Endothelial cell of umbilical vein (primary cell): Measurements from ENCODE around the gene LGI4. TPM values are rescaled to one million over a fixed set of nuclear protein-coding genes. Genes with fewer than 3 reads are reported as not detected.

Source experiments
- BruUV-seq: library from RNA; stranded (reverse); fragments of 400-500 nt; replicated peaks from 2 replicates; lab custom pipeline; 2021; lab: Mats Ljungman, UMichigan
- CTCF ChIA-PET: fragments of 300-600, 350-600 bp; sonication (Branson Sonifier 250); formaldehyde crosslinking; loops from one replicate; lab custom pipeline; 2021; ENCODE audit warnings: antibody characterized with exemption, inconsistent platforms; lab: Charles Lee
- POLR2A ChIA-PET: fragments of 300-600, 350-600 bp; sonication (Branson Sonifier 250); formaldehyde crosslinking; loops from one replicate; lab custom pipeline; 2021; ENCODE audit warnings: antibody characterized with exemption, inconsistent platforms; lab: Charles Lee
- DNase-seq: peaks from one replicate; pipeline ENCODE4 v3.0.0-alpha.2; 2011; ENCODE audit warnings: low read depth, low spot score
- FAIRE-seq: peaks from 2 replicates; lab custom pipeline; 2011; peaks lifted over from hg19 to GRCh38; lab: Jason Lieb, UNC
- H2AFZ ChIP-seq: 2 replicates; pipeline ENCODE4 v1.6.0; 2012; ENCODE audit warnings: low read depth, low read length, control low read depth, inconsistent platforms
- H3K27ac ChIP-seq: 2 replicates; pipeline ENCODE4 v1.5.1; 2011; ENCODE audit warnings: low read depth, mild to moderate bottlenecking, control low read depth, low read length, moderate library complexity; ENCODE audit not compliant: insufficient read depth
- H3K27me3 ChIP-seq, 2 experiments: 2 replicates each; pipeline versions ENCODE4 v1.6.0 to v1.6.1; 2011; ENCODE audit warnings: low read length in 2 of 2, mixed read lengths in 1 of 2; ENCODE audit not compliant: control insufficient read depth in 2 of 2, insufficient read depth in 2 of 2
- H3K36me3 ChIP-seq, 2 experiments: 2 replicates in 1 of 2; 3 replicates in 1 of 2; pipeline ENCODE4 v1.5.1; 2011; ENCODE audit warnings: low read length in 2 of 2, mild to moderate bottlenecking in 1 of 2, moderate library complexity in 1 of 2; ENCODE audit not compliant: control insufficient read depth in 2 of 2, insufficient read depth in 2 of 2; ENCODE audit errors: extremely low read depth in 1 of 2
- H3K4me1 ChIP-seq: 3 replicates; pipeline ENCODE4 v1.5.1; 2011; ENCODE audit warnings: mild to moderate bottlenecking, low read length; ENCODE audit not compliant: control insufficient read depth, insufficient read depth; ENCODE audit errors: extremely low read depth
- H3K4me2 ChIP-seq: 2 replicates; pipeline ENCODE4 v1.6.1; 2011; ENCODE audit warnings: low read length, control low read depth, mixed read lengths; ENCODE audit not compliant: insufficient read depth
- H3K4me3 ChIP-seq, 3 experiments: fragments of 200-600 bp in 1 of 3; sonication (generic), shearing (Covaris generic) in 1 of 3; replicated peaks in 1 of 3; 2 replicates each; pipeline ENCODE4 v1.5.1; 2011 to 2016; ENCODE audit warnings: control low read depth in 3 of 3, low read length in 3 of 3, mild to moderate bottlenecking in 2 of 3, inconsistent platforms in 1 of 3, low read depth in 1 of 3, moderate library complexity in 1 of 3; ENCODE audit not compliant: insufficient read depth in 1 of 3
- H3K79me2 ChIP-seq: 2 replicates; pipeline ENCODE4 v1.6.0; 2012; ENCODE audit warnings: low read length, inconsistent platforms; ENCODE audit not compliant: control insufficient read depth, insufficient read depth
- H3K9ac ChIP-seq: replicated peaks from 2 replicates; pipeline ENCODE3; 2011; ENCODE audit warnings: low read length, control low read depth; ENCODE audit not compliant: insufficient read depth; ENCODE audit errors: extremely low read depth
- H3K9me1 ChIP-seq: replicated peaks from 3 replicates; pipeline ENCODE4 v1.6.0; 2011; ENCODE audit warnings: mild to moderate bottlenecking, low read length; ENCODE audit not compliant: control insufficient read depth, insufficient read depth; ENCODE audit errors: extremely low read depth
- H3K9me3 ChIP-seq: replicated peaks from 2 replicates; pipeline ENCODE4 v1.5.1; 2012; ENCODE audit warnings: low read length, inconsistent platforms; ENCODE audit not compliant: control insufficient read depth, insufficient read depth
- H4K20me1 ChIP-seq: replicated peaks from 2 replicates; pipeline ENCODE3; 2011; ENCODE audit warnings: mild to moderate bottlenecking, low read length; ENCODE audit not compliant: control insufficient read depth, insufficient read depth; ENCODE audit errors: extremely low read depth
- EZH2 ChIP-seq: IDR thresholded peaks from 2 replicates; pipeline ENCODE4 v1.6.1; 2012; ENCODE audit warnings: borderline replicate concordance, low read depth, mild to moderate bottlenecking, moderate library complexity, low read length, inconsistent platforms; ENCODE audit not compliant: severe bottlenecking
- FOS ChIP-seq: IDR thresholded peaks from 2 replicates; pipeline ENCODE4 v1.6.1; 2011; ENCODE audit warnings: mild to moderate bottlenecking, low read length, moderate library complexity, borderline replicate concordance; ENCODE audit not compliant: insufficient read depth
- GATA2 ChIP-seq: IDR thresholded peaks from 2 replicates; pipeline ENCODE4 v1.7.0; 2011; ENCODE audit warnings: low read depth, mild to moderate bottlenecking, moderate library complexity, mixed read lengths, low read length; ENCODE audit not compliant: insufficient read length, insufficient read depth
- JUN ChIP-seq: IDR thresholded peaks from 2 replicates; pipeline ENCODE4 v1.6.1; 2011; ENCODE audit warnings: borderline replicate concordance, low read depth; ENCODE audit not compliant: insufficient read length, insufficient read depth
- MYC ChIP-seq: IDR thresholded peaks from one replicate; pipeline ENCODE4 v1.6.1; 2011; ENCODE audit warnings: mild to moderate bottlenecking, low read depth, low read length
- POLR2A ChIP-seq: IDR thresholded peaks from 2 replicates; pipeline ENCODE4 v1.6.1; 2012; ENCODE audit warnings: low read depth, mild to moderate bottlenecking, control low read depth, low read length
- POLR2AphosphoS5 ChIP-seq: IDR thresholded peaks from 2 replicates; pipeline ENCODE4 v1.6.1; 2012; ENCODE audit warnings: low read depth, mild to moderate bottlenecking, control low read depth, low read length, moderate library complexity; ENCODE audit not compliant: insufficient read depth
- dilution Hi-C: fragments of 300-500 bp; cut with MboI; formaldehyde crosslinking; loops from one replicate; pipeline ENCODE4 v1.15.0; 2019; ENCODE audit warnings: low sequenced_read_pairs; ENCODE audit not compliant: extremely low pct_ligation_motif_present
- intact Hi-C: fragments of 100-400 bp; cut with micrococcal nuclease; formaldehyde crosslinking; loops from one replicate; pipeline ENCODE4 v1.10.0; 2022
- polyA plus RNA-seq, 4 experiments: library from polyadenylated mRNA; depleted of rRNA in 3 of 4; stranded (reverse) in 3 of 4; unstranded in 1 of 4; fragments of >200 nt; gene quantifications; 2 replicates each; pipeline versions ENCODE4 v1.2.1 to v1.2.3, GENCODE V29; 2011 to 2012; ENCODE audit warnings: missing spikeins in 1 of 4
- total RNA-seq: library from RNA; stranded (reverse); gene quantifications from 2 replicates; pipeline ENCODE4 v1.2.3, GENCODE V29; 2021
- TF ChIP-seq, protein P1 (sequence below), 2 donors: IDR thresholded peaks; 1 replicate in 1 of 2; 2 replicates in 1 of 2; pipeline ENCODE4 v1.5.1; 2011; ENCODE audit warnings: low read length in 2 of 2, mild to moderate bottlenecking in 2 of 2, moderate library complexity in 2 of 2, control low read depth in 1 of 2, inconsistent platforms in 1 of 2, low read depth in 1 of 2; ENCODE audit not compliant: insufficient read depth in 1 of 2; ENCODE audit errors: extremely low read depth in 1 of 2
- TF ChIP-seq, protein P2 (sequence below): IDR thresholded peaks from 2 replicates; pipeline ENCODE4 v1.6.1; 2011; ENCODE audit not compliant: insufficient read depth, insufficient read length

The LGI4 gene
- total and polyA plus RNA-seq, 2 donors (not counting 3 experiments of a cell fraction or from before 2014, with no cell fraction given): not detected

DNA sequence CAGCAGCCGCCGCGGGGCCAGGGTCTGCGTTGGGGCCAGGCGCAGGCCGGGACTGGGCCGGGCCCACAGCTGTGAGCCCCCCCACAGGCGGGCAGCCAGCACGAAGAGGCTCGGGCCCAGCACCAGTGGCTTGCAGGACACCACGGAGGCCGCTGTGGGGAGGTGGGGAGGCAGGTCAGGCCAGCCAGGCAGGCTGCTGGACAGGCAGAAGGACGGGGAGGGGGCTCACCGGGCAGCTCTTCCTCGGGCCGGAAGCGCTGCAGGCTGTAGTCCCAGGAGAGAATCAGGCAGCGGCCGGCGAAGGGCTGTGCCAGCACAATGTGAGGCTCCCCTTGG is 8.3 kb downstream of the LGI4 start:
- Histone ChIP-seq H4K20me1 (no peaks in the 10 kb centered on the region), H3K27ac (no peak overlapping the region), H3K9me3 (no peaks in the 10 kb centered on the region), H2AFZ (no peak overlapping the region), H3K9ac (no peak overlapping the region), H3K4me3 (no peak overlapping the region), H3K27me3 (no peaks in the 10 kb centered on the region), H3K9me1 (no peaks in the 10 kb centered on the region), H3K4me2 (no peak overlapping the region), H3K36me3 (no peaks in the 10 kb centered on the region), H3K79me2 (no peaks in the 10 kb centered on the region), H3K4me1 (peaks cover 3% of the 10 kb centered on the region)
- BruUV-seq: no TSS peak
- FAIRE-seq: no peak
- intact Hi-C loops: no loop called here
- ChIA-PET POLR2A (no interaction called here), CTCF (interaction anchor here (1.1 to 1.8 kb wide), 2 partner anchors 10 to 14 kb away, joined by 3 to 5 read pairs; no protein-coding TSS in a partner anchor)
- DNase-seq: no peak
- TF ChIP-seq EZH2 (no peak), JUN (no peak), POLR2A (no peak), POLR2AphosphoS5 (no peak), MYC (no peak), FOS (no peak), GATA2 (no peak)
- TF ChIP-seq, protein P1, sequence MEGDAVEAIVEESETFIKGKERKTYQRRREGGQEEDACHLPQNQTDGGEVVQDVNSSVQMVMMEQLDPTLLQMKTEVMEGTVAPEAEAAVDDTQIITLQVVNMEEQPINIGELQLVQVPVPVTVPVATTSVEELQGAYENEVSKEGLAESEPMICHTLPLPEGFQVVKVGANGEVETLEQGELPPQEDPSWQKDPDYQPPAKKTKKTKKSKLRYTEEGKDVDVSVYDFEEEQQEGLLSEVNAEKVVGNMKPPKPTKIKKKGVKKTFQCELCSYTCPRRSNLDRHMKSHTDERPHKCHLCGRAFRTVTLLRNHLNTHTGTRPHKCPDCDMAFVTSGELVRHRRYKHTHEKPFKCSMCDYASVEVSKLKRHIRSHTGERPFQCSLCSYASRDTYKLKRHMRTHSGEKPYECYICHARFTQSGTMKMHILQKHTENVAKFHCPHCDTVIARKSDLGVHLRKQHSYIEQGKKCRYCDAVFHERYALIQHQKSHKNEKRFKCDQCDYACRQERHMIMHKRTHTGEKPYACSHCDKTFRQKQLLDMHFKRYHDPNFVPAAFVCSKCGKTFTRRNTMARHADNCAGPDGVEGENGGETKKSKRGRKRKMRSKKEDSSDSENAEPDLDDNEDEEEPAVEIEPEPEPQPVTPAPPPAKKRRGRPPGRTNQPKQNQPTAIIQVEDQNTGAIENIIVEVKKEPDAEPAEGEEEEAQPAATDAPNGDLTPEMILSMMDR (IDR thresholded peaks at IDR 0.05; ENCODE audit: extremely low read depth in 1 of 2, insufficient read depth in 1 of 2, low read depth in 1 of 2, low read length in 2 of 2): no peak
- TF ChIP-seq, protein P2, sequence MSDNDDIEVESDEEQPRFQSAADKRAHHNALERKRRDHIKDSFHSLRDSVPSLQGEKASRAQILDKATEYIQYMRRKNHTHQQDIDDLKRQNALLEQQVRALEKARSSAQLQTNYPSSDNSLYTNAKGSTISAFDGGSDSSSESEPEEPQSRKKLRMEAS: no peak
- dilution Hi-C loops: no loop called here
